Fibroblast of skin of back (primary cell): Measurements from ENCODE around the gene FOLR3.
"Not testable (repeated sequence)": the region's sequence is repeated elsewhere in the genome, so short reads cannot be mapped to it uniquely, and the experiment has no call there.

Source experiments
- DNase-seq: peaks from one replicate; pipeline ENCODE4 v3.0.0-alpha.2; 2013

The FOLR3 gene

DNA sequence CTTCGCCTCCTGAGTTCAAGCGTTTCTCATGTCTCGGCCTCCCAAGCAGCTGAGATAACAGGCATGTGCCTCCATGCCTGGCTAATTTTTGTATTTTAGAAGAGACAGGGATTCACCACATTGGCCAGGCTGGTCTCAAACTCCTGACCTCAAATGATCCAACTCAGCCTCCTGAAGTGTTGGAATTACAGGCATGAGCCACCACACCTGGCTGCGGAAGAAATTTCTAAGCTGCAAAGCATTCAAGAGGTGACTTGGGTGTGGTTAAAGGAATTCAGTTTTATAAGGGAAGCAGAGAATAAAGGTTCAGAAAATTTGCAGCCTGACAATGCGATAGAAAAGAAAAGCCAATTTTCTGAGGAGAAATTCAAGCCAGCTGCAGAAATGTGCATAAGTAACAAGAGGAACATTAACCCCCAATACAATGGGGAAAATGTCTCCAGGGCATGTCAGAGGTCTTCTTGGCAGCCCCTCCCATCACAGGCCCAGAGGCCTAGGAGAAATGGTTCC, 33.6 kb downstream of the FOLR3 start:
- not testable (repeated sequence) for DNase-seq

DNA sequence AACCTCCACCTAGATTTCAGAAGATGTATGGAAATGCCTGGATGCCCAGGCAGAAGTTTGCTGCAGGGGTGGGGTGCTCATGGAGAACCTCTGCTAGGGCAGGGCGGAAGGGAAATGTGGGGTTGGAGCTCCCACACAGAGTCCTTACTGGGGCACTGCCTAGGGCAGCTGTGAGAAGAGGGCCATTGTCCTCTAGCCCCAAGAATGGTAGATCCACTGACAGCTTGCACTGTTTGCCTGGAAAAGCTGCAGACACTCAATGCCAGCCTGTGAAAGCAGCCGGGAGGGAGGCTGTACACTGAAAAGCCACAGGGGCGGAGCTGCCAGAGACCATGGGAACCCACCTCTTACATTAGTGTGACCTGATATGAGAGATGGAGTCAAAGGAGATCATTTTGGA, 34.2 kb downstream of the FOLR3 start:
- not testable (repeated sequence) for DNase-seq

DNA sequence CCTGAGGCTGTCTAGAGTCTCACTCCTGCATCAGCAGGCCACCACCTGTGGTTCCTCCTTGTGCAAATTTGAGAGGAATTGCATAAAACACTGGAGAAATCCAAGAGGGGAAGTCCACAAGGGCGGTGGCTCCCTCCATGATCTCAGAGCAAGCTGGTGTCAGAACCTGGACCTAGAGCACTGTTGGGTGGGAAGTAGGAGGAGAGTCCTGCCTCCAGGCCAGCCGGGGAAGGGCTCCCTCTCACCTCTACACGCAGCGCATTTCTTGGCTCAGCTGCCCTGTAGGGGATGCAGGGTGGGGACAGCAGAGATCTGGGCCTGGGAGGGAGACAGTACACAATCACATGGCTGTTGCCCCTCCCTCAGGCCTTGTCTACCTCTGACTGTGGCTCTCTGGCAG, 36.5 kb downstream of the FOLR3 start:
- DNase-seq, result not testable (repeated sequence)

DNA sequence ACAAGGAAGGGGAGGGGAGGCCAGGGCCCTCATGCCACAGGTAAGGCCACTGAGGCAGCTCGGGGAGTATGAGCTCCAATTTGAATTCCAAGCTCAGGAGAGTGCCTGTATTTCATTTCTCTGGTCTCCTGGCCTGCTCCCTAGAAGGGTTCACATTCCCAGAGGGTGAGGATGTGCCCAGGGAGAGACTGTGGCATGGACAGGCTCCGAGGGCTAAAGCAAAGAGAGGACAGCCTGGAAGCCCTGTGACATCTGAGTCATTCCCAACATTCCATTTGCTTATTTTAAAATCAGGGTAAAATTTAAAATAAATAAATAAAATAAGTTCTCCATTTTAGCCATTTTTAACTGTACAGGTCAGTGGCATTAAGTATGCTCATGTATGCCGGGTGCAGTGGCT, 37.8 kb downstream of the FOLR3 start:
- DNase-seq, result no peak

DNA sequence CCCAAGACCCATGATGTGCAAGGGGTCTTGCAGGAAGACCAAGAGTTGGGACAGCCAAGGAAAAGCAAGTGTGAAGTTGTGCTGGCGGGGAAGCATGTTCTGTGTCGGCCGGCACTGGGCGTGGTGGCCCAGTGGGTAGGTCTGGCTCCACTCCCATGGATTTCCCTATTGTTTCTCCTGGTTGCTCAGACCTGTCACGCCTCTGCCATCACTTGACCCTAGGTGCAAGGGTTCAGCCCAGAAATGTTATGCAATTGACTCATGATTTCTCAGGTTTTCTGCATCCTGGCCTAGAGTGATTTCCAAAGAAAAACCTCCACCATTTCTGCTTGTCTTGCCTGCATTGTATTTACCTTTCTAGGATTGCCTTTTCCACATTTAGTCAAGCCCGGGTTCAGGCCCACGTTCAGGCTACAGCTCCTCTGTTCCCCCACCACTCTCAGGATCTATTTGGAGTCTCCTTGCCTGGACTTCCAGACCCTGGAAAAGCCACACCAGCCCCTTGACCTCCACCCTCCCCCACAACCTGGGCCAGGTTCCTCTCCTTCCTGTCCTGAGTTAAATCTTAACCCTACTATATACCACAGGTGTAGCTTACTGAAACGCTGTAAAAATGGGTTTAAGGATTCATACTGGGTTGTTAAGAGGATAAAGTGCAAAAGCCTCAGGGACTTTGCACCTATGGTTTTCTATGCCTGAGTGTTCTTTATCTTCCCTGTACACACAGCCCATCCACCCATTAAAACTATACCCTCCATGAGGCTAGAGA, 39.0 kb downstream of the FOLR3 start:
- DNase-seq, result no peak

DNA sequence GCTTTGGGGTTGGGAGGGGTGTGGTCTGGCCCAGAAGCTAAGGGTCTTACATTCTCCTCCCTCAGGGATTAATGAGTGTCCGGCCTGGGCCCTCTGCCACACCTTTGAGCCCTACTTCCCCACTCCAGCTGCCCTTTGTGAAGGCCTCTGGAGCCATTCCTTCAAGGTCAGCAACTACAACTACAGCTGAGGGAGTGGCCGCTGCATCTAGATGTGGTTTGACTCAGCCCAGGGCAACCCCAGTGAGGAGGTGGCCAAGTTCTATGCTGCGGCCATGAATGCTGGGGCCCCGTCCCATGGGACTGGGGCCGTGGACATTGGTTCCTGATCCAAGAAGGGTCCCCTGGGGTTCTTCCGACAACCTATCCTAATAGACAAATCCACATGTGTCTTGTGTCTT, 42.1 kb downstream of the FOLR3 start:
- no peak for DNase-seq

DNA sequence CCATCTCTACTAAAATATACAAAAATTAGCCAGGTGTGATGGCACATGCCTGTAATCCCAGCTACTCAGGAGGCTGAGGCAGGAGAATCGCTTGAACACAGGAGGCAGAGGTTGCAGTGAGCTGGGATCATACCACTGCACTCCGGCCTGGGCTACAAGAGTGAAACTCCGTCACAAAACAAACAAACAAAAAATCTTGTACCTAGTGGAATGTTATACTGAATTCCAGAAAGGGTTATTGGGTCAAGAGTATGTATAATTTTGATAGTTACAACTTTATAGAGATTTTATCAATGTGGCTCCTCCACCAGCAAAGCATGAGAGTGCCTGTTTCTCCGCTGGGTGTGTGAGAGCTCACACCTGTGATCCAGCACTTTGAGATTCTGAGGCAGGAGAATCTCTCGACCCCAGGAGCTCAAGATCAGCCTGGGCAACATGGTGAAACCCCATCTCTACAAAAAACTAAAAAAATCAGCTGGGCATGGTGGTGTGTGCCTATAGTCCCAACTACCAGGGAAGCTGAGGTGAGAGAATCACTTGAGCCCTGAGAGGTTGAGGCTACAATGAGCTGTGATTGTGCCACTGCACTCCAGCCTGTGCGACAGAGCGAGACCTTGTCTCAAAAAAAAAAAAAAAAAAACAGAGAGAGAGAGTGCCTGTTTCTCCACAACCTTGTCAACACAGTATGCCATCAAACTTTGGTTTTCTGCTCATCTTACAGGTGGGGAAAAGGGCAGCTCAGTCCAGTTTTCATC, 43.7 kb downstream of the FOLR3 start:
- no peak for DNase-seq

DNA sequence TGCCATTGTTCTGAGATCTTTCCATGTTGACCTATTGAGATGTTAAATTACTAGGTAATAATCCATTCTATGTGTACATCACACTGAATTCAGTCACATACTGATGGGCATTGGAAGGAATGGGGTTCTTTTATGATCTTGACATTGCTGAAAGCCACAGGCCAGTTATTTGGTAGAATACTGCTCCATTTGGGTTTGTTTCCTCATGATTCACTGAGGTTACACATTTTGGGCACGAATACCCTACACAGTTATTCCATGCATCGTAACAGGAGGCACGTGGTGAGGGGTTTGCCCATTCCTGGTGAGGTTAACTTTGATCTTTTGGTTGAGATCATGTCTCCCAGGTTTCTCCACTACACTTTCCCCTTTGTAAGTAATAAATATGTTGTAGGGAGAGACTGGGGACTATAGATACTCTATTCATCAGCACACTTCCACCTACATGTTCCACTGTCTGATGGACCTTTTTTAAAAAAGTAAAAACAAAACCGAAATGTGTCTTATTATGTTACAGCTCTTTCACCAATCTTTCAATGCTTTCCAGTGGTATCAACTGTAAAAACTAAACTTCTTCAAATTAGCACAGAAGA, 44.4 kb downstream of the FOLR3 start:
- no peak for DNase-seq

DNA sequence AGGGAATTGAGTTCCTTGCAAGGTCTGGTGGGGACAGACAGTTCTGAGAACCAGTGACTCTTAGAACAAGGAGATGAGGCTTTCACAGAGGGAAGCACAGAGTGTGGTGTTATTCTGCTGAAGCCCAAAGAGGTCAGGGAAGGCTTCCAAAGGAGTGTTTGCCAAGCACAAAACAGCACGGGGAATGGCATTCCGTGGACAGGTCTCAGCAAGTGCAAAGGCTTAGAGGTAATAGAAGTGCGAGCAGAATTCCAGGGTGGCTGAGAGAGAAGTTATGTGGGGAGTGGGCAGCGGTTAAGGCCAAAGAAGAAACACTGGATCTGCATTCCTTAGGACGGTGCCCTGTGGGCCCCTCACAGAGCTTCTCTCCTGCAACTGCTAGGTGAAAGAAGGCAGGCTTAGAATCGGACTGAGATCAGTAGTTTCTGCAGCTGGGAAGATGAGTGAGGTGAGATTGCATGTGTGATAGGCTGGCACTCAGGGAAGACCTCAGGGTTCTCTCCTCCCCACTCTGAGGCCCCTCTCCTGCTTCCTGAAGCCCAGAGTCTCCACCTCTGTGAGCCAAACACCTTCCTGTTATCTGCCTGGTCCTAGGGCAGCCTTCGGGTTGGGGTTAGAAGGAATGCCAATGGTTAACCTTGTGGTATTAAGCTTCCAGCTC, 45.5 kb downstream of the FOLR3 start:
- not testable (repeated sequence) for DNase-seq

DNA sequence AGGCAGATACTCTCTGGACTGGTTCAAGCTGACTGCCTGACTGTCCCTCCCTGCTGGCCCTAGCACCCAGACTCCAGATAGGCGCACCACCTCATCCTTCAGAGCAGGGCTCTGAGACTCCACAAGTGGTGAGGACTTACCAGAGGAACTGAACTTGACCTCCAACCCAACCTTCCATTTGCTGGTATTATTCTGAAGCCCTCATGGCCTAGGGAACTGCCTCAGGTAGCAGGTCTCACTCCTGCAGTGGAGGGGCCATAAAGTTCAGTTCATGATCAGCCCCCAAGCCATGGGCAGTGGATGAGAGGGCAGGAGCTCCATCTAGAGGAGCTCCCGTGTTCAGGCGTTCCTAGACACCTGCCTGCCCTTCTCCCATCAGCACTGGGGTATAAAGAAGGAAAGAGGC, 46.0 kb downstream of the FOLR3 start:
- DNase-seq, result not testable (repeated sequence)

DNA sequence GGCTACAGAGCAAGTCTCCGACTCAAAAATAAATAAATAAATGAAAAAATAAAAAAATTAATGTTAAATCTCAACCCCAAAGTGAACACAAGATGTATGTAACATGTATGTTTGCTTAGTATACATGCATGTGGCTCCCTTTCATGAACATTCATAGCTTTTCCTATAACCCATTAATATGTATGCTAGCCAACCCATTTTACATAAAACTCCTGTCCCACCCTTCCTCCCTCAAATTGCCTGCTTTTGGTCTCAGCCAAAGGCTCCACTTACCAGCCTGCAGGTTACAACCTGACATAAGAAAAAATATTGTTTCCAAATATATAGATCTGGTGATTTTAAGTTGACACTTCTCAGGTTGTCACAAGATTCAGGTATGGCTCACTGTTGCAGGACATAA, 52.7 kb downstream of the FOLR3 start:
- no peak for DNase-seq
